GM19043 (cell line): ENCODE data around the gene MEGF10.
"Not testable (repeated sequence)": the region's sequence is repeated elsewhere in the genome, so short reads cannot be mapped to it uniquely, and the experiment has no call there.

ENCODE experiments used
- ATAC-seq: cut with Tn5 transposase; IDR thresholded peaks from one replicate; pipeline ENCODE4 v1.9.1; 2021; ENCODE audit warnings: low read depth; ENCODE audit not compliant: unreplicated experiment

The MEGF10 gene

DNA sequence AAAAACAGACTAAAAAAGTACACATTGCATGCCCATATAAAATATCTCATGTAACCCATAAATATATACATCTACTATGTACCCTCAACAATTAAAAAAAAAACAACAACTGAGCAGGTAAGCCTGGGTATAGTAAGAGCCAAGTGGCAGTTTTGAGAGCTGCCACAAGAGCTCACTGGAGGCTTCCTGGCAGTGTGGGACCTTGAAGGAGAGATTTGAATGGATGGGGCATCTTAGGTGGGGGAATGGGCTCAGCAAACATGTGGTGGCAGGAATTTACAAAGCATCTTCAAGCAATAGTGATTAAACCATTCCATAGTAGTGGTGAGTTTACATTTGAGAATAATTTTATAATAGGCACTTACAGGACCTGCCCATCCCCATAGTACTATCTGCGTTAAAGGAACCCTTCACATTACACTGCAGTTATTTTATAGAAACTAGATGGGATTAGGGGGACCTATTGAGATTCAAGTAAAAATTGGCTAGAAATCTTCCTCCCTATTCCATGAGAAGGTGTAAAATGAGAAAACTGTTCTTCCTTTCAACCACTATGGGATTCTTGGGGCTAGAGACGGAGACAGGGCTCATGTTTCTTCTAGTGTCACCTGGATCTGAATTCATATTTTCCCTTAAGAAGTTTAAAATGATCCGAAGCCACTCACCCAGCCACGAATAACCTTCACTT is 6.9 kb downstream of the MEGF10 start:
- no peak for ATAC-seq

DNA sequence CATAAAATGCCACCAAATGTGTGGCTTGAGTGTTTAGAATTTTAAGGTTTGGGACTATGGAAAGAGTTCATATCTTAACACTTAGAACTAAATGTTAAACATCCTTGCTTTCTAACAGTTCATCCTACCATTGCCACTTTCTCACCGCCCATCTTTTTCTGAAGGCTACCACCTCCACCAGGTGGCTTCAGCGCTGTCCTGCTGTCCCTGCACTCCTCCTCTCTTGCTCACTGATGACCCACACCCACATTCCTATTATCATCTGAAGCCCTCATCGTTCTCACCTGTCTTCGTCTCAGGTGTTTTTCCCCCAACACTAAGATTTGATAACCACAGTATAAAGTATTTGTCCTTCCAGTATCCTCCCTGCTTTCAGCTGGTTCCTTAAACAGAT is 7.4 kb downstream of the MEGF10 start:
- ATAC-seq, result no peak

DNA sequence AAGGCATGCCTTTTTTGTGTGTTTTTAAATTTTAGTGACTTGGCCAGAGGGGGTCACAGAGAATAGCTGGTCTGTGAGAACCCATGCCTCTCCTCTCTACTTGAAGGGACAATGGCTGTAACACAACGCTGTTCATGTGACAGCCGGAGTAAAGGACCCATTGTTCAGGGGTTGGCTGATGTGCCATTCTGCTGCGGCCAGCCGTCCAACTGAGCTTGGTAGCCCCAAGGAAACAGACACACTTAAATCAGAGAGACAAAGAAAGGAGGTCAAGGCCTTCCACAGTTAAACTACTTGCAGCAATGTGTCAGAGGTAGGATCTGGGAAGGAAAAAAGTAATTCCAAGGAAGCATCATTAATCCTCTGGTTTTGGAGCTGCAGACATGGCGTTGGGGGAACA is 8.1 kb downstream of the MEGF10 start:
- ATAC-seq, result no peak

DNA sequence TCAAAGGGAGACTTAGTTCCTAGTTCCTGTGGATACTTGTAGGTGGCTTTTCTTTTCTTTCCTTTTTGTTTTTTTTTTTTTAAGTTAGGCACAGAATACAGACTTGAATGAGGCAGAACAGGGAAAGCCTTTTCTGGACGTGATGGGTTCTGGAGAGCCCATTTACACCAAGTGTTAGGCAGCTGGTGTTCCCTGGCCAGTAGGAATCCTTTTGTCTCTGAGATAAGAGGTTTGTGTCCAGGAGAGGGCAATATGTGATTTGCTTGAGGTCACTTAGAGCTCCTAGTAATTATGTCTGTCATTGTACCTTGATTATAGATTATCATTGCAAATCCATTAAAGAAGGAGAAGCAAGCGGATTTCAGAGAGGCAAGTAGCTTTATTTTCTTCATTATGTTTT is 9.1 kb downstream of the MEGF10 start:
- no peak for ATAC-seq

DNA sequence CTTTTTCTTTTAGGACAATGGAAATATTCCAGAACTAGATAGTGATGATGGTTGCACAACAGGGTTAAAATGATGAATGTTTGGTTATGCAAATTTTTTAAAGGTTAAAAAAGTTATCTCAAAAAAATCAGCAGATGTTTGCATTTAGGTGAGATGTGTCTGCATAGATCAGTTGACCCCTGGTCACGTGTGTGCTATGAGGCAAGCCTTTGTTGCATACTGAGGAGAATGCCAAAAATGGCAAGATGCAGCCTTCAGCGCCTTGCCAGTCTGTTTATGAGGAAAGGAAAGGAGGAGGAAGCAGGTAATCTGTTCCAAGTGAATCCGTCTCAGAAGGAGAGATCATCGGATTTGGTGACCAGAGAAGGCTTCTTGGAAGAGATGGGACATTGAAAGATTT is 11.9 kb downstream of the MEGF10 start:
- no peak for ATAC-seq

DNA sequence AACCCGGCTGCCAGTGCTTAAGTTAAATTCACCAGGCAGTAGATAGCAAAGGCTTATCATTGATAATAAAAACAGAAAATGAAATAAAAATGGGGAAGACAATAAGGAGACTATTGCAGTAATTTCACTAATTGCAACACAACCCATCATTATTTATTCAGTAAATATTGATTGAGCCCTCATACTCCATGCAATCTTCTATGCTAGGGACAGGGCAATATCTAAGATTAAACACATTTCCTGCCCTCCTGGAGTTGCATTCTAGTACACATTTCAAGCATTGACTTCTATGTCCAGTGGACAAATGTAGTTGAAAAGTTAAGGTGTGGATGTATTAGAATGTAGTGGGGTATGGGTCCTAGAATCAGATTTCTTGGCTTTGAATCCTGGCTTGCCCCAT is 12.8 kb downstream of the MEGF10 start:
- no peak for ATAC-seq

DNA sequence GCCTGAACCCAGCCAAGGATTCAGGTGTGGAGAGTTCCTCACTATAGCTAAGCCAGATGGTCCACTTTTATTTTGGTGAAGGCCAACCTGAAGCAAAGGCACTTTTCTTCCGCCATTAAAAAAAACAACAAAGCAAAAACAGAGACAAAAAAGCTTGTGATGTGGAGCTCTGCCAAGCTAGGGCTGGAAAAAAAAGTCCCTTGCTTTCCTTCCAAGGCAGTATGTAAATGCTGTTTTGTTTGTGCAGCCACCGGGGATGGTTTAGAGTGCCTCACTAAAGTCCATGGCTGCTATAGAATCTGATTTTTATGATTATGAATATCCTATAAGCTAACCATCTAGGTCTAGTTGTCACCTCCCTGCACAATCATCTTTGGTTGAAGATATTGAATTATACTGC is 14.9 kb downstream of the MEGF10 start:
- no peak for ATAC-seq

DNA sequence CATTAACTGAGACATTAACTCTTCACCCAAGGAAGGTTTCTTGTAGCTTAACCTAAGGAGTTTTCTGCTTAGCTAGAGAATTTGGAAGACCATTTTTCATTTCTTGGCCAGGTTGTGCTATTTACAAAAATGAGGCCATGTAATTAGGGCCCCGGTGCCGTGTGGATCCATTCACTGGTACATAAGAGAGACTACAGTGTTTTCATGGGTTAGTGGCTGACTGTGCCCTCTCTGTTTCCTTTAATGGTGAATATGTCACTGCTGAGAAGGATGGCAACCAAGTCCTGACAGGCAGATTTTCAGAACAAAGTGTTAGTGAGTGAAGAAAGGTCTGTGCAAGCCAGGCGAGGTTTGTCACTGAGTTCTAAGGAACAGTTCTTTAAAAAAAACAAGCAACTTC is 15.4 kb downstream of the MEGF10 start:
- ATAC-seq, result no peak

DNA sequence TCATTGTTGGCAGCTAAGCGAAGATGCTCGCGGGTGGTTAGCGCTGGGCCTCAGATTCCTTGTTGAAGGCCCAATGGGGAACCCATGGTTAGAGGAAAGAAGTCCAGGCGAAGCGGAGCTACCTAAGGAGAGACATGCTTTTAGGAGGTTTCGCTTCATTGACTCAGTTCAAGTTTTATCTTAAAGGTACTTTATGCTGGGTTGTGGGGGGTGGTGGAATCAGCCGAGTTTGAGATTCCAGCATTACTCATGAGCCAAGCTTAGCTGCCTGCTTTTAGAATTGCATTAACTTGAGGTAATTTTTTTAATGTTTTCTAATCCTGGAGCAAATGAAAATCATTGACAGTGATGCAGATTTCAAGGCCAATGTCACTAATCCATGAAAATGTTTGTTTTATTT is 16.1 kb downstream of the MEGF10 start:
- ATAC-seq, result no peak

DNA sequence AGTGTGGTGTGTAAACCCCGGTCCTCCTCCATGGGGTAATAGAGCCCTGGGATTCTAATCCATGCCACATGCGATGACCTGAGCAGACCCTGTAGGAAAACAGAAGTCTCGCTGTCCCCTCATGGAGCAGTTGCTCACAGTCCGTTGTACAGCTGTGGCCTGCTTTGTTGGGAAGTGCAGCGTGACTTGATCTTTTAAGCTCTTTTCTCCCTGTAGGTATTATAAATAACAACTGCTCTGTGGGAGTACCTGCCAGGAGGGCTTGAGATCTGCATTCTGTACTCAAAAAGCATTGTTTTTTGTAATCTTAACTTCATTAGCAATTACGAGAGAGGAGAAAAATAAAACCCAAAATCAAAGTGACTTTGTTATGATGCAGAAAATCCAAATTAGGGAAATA is 17.3 kb downstream of the MEGF10 start:
- ATAC-seq, result no peak

DNA sequence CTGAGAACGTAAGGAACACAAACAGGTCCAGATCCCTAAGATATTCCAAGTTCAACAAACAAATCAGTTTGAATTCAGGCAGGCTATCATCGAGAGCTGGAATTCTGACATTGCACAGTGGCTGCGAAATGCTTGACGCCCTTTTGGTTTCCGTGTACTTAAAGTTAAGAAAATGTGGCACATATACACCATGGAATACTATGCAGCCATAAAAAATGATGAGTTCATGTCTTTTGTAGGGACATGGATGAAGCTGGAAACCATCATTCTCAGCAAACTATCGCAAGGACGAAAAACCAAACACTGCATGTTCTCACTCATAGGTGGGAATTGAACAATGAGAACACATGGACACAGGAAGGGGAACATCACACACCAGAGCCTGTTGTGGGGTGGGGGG is 17.7 kb downstream of the MEGF10 start:
- not testable (repeated sequence) for ATAC-seq

DNA sequence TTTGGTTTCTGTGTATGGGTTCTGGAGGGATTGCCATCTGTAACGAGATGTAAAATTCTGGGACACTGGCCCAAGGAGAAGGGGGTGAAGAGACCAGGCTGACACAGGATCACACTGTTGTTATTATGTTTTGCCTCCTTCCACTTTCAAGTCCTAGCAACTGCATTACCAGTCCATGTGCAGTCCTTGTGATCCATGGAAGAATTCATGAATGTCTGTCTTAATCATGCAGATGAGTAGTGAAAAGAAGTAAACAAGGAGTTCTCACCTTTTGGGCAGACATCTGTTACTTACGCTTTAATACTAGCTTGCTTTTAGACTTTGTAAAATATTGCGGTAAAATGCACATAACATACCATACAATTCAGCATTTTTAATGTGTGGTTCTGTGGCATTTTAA is 18.3 kb downstream of the MEGF10 start:
- no peak for ATAC-seq

DNA sequence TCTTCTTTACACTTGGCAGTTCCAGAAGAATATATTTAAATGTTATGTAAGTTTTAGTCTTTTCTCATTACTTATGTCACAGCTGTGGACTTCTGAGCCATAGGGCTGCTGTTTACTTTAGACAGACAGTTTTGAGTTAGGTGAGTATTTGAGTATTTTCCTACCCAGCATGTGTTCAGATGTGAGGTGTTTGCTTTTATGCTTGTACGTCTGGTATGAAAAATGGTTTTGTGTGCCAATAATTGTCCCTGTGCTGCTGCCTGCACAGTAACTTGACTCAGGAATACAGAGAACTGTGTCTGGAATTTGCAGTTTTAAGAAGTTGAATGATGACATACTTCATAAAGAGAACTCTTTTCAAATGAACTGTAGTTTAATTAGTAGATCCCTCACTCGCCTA is 20.8 kb downstream of the MEGF10 start:
- ATAC-seq, result no peak

DNA sequence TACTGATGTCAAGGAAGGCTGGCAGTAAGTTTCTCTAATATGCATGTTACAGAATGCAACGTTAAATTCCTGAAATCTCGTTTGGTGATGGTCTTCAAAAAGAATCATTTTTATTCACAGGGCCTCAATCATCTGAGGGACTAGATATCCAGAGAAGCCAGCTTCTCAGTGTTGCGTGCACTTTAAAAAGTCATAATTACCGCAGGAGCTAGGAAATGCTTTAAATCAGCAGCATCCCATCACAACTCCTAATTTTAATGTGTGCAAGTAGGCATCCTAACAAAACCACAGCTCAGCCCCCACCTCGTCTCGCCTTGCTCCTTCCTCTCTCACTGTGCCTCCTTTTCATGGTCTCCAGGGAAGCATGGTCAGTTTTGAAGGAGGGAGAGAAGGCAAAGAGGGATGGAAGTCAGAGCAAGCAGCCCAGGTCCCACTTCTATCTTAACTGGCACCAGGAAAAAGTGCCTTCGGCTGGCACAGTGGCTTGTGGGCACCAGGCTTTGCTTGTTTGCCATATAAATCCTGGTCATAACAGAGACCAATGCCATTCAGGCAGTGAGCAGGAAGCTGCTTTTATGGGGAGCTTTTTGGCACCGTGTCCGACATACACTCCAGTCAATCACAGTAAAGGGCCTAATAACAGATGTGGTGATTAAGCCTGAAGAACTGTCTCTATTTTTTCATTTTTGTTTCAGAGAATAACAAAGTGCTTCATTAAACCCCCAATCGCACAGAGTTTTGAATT is 21.4 kb downstream of the MEGF10 start:
- no peak for ATAC-seq

DNA sequence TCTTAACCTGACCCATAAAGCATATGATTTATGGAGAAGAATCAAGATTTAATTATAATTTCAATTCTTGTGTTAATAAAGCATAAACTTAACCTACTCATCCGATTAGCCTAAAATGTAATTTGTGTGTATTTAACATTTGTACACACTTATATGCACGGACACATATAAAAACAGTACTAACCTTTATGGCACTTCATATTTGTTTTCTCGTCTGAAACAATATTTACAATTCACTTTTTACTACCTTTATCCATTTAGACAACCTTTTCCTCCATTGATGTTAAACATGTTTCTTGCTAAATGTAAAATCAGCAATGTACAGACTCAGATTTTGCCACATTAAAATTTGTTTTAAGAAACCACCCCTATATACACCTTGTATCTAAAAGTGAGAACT is 22.8 kb downstream of the MEGF10 start:
- ATAC-seq, result no peak

DNA sequence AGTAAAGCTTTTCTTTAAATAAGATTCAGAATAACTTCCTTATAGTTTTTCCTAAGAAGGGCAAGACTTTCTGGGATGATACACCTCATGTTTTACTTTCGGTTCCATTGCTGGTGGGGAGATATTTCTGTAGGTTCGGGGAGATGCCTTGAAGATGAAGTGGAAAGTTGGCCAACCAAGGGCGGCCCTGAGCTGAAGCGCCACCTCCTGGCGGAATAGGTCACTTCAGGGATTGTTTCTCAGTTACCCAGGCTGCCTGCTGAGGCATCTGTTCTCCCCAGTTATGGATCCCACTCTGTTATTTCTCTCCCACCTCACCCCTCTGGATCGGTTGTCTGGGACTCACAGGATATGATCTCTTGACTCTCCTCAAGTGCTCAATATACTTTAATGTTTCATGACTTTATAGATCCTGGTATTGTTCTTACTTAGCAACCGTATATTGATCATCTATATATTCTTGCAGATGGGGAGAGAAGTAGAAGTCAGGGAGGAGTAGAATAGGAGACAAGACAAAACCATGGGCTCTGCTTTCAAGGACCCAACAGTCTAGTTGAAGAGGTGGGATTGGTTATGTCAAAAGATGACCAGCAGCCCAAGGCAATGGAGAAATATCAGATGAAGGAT is 23.4 kb downstream of the MEGF10 start:
- peak; percentile 96 for ATAC-seq

DNA sequence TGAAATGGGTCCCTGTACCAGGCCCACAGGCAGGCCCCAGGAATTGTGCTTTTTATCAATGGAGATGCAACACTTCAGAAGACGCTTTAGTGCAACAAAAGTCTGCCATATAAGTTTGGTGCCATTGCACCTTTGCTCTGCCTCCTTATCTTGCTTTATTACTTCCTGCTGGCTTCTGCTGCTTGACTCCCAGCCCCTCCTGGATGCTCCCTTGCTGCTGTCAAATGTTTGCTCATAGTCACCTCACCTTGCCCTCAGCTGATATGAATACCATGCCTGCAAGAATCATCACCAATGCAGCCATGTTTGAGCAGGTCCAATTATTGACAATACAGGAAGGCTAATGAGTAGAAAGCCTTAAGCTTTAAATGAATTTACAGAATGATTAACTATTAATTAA is 25.4 kb downstream of the MEGF10 start:
- ATAC-seq, result no peak

DNA sequence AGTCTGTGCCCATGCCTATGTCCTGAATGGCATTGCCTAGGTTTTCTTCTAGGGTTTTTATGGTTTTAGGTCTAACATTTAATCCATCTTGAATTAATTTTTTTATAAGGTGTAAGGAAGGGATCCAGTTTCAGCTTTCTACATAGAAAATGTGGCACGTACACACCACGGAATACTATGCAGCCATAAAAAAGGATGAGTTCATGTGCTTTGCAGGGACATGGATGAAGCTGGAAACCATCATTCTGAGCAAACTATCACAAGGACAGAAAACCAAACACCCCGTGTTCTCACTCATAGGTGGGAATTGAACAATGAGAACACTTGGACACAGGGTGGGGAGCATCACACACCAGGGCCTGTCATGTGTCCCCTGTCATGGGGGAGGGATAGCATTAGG is 26.8 kb downstream of the MEGF10 start:
- not testable (repeated sequence) for ATAC-seq

DNA sequence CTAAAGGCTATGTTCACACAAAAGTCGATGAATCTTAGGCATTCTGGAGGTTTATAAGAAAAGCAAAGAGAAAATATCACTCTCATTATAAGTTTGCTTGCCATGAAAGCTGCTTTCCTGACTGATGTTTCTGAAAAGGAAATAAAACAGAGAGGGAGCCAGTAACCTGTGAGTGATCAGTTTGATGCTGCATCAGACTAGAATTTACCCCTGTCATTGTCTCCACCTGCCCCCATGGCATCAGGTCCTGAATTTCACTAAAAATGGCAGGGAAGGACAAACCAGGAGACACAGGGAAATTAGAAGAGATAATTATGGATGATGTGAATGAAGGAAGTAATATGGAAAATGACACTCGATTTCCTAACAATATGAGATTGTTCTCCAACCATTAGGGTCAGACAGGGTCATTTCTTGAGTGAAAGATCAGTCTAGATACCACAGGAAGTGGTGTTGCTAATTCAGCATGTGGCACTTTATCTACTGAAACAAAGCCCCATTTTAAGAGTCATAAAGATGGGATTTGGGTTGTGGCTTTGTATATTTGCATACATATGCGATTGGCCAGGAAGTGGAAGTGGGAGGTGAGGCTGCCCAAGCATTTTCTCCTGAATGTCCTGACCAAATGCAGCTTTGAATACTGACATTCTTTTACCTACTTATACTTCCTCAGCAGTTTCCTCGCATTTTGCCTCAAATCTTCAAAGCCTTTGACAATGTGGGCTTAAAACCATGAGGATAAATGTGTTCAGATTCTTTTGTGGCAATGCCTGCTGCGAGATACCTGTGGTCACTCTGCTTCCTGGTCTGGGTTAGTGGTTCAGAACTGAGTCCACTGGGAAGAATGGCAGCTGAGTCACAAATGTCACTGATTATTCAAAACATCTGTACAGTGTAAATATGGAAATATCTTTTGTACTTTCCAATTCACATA is 29.7 kb downstream of the MEGF10 start:
- ATAC-seq, result peak; percentile 97

DNA sequence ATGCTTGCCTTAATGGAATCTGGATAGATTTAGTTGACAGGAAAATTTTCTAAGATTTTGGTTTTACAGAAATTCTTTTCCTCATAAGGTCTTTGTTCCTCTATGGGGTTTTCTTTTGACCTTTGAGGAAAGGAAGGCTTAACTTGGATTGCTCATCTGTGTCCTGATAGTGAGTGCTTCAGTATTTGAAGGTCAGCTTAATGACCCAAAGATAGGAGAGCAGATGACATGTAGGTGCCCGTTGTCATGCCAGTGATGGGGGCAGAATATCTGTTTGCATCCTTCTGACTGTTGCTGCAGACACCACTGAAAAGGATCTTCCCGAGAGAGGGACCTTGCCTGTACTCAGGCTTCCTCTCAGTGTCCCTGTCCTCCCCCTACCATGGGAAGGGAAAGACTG is 30.9 kb downstream of the MEGF10 start:
- no peak for ATAC-seq

DNA sequence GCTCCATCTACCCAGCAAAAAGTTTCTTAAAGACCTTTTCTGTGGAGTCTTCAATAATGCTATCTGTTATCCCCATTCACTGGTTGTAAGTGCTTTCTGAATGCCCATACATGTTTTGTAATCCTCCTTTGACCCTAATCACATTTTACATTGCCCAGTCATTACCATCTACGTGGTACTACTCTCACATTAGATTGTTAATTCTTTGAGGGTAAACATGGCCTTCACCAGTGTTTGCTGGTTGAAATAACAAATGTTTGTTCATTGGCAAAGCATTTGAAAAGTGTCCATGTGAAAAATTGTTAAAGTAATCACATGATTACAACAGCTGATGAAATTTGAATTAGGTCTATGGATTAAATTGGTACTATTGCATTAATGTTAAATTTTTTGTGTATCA is 31.8 kb downstream of the MEGF10 start:
- no peak for ATAC-seq
